GM12864 (cell line): ENCODE measurements around the gene MAT2A.

Source experiments
- DNase-seq: peaks from one replicate; pipeline ENCODE4 v3.0.0-alpha.2; 2011; ENCODE audit warnings: low read depth
- H3K4me3 ChIP-seq: 2 replicates; pipeline ENCODE4 v1.5.1; 2011; ENCODE audit warnings: mild to moderate bottlenecking, low read depth, low read length, control low read depth
- CTCF ChIP-seq: IDR thresholded peaks from 2 replicates; pipeline ENCODE4 v1.5.1; 2011; ENCODE audit warnings: low read depth, mild to moderate bottlenecking, moderate library complexity, low read length, control low read depth, inconsistent platforms; ENCODE audit errors: missing control alignments

Gene MAT2A

GRCh38 chr2:85525029-85525428 is 13.9 kb upstream of the MAT2A start:
- H3K4me3 ChIP-seq: no peak overlapping the region
- TF ChIP-seq CTCF: no peak
- DNase-seq: no peak

GRCh38 chr2:85525567-85525966 is 13.4 kb upstream of the MAT2A start:
- no peak for TF ChIP-seq CTCF
- H3K4me3 ChIP-seq: no peak overlapping the region
- DNase-seq: no peak

DNA sequence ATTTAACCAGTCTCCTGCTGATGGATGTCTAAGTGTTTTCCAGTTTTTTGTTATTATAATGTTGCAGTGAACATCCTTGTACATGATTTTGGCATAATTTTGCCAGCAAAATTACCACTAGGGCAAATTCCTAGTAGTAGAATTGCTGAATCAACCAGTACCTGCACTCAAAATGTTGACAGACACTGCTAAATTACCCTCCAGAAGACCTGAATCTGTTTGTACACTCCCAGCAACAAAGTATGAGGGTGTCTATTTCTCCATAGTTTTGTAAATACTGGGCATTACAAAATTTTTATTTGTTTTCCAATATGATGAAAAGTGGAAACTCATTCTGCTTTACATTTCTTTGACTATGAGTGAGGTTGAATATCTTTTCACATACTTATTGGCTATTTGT is 11.2 kb upstream of the MAT2A start:
- no peak for TF ChIP-seq CTCF
- no peak overlapping the region for H3K4me3 ChIP-seq
- DNase-seq: no peak

DNA sequence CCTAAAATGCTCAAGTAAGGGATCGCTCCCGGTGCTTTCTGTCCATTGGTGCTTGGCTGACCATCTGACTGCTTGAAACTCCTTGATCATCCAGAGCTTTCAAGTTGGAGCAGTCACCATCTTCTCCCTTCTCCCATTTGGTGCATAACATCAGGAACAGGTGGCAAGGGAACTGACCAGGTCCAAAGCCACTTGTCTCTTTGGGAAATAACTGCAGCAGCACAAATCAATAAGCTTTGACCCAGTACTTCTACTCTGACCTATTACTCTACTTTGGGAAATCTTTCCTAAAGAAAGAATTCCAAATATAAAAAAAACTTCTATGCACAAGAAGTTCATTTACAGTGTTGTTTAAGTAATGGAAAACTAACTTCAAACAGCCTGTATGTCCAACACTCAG is 10.6 kb upstream of the MAT2A start:
- DNase-seq: no peak
- no peak for TF ChIP-seq CTCF
- no peak overlapping the region for H3K4me3 ChIP-seq

- DNase-seq: no peak
- no peak overlapping the region for H3K4me3 ChIP-seq
- TF ChIP-seq CTCF: no peak
Observed at GRCh38 chr2:85529809-85530208, 9.2 kb upstream of the MAT2A start.

DNA sequence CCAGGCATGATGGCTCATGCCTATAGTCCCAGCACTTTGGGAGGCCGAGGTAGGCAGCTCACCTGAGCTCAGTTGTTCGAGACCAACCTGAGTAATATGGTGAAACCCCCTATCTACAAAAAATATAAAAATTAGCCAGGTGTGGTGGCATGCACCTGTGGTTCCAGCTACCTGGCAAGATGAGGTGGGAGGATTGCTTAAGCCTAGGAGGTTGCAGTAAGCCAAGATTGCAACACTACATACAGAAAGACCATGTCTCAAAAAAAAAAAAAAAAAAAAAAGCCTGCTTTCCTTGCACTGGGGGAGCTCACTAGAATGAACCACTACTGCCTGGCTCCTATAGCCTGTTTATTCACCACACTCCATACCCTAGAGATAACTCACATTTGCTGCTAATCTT is 7.4 kb upstream of the MAT2A start:
- DNase-seq: no peak
- no peak overlapping the region for H3K4me3 ChIP-seq
- TF ChIP-seq CTCF: no peak

- TF ChIP-seq CTCF: no peak
- H3K4me3 ChIP-seq: no peak overlapping the region
- no peak for DNase-seq
Observed at GRCh38 chr2:85534099-85534498, 4.9 kb upstream of the MAT2A start.
